ENCODE results near the gene PACS2. TPM values are rescaled to one million over a fixed set of nuclear protein-coding genes. Genes with fewer than 3 reads are reported as not detected.
A peak's percentile ranks its signal among the peaks of the same experiment; 100 is the strongest.

Gene PACS2
- polyA plus RNA-seq, 1 of the 3 experiments (the other 2 are of a cell fraction), result 42.7 TPM

GRCh38 chr14:105445901-105446845 lies 131.6 kb downstream of the PACS2 start:
- Histone ChIP-seq H3F3A (replicated peaks; ENCODE audit: insufficient read depth) (no peaks in the 10 kb centered on the region), H3K9ac (no peak overlapping the region), H2AFZ (ENCODE audit: low read depth) (no peak overlapping the region), H3K4me2 (no peak overlapping the region), H3K9me3 (no peaks in the 10 kb centered on the region), H3K9me2 (no peaks in the 10 kb centered on the region), H3K79me2 (ENCODE audit: insufficient read depth) (peaks cover 45% of the 10 kb centered on the region), H3K27ac (ENCODE audit: low read depth in 2 of 2, low read length in 1 of 2) (no peak overlapping the region; a peak in 1 of 4 replicates), H3K4me1 (ENCODE audit: control insufficient read depth in 1 of 2, insufficient read depth in 2 of 2, low read depth in 1 of 2, low read length in 1 of 2) (peaks cover 0 to 11% of the 10 kb centered on the region in 2 experiments; a peak in 1 of 4 replicates), H4K20me1 (ENCODE audit: insufficient read depth) (peaks cover 24% of the 10 kb centered on the region), H3K4me3 (ENCODE audit: low read depth in 2 of 2, low read length in 1 of 2) (no peak overlapping the region), H3K36me3 (replicated peaks in 1 of 2; ENCODE audit: control insufficient read depth in 1 of 2, insufficient read depth in 2 of 2, low read length in 1 of 2) (peaks cover 3 to 51% of the 10 kb centered on the region in 2 experiments), H3K27me3 (ENCODE audit: insufficient read depth) (no peaks in the 10 kb centered on the region)
- ChIA-PET CTCF (interaction anchor here (1.4 to 2.9 kb wide), 5 partner anchors 10 to 82 kb away, joined by 3 to 22 read pairs (median 5); no protein-coding TSS in a partner anchor), POLR2A (no interaction called here)
- no peak for TF ChIP-seq EZH2phosphoT487 (IDR thresholded peaks at IDR 0.05; ENCODE audit: borderline replicate concordance, low read depth)
- no peak for TF ChIP-seq MXI1 (IDR thresholded peaks at IDR 0.05; ENCODE audit: low read depth, low read length)
- no peak for TF ChIP-seq FOSL2 (IDR thresholded peaks at IDR 0.05; ENCODE audit: borderline replicate concordance, low read depth)
- no peak for TF ChIP-seq USF1 (IDR thresholded peaks at IDR 0.05; ENCODE audit: borderline replicate concordance, low read depth)
- no peak for TF ChIP-seq POLR2AphosphoS5 (IDR thresholded peaks at IDR 0.05; ENCODE audit: low read depth, low read length)
- TF ChIP-seq JUND (IDR thresholded peaks at IDR 0.05), result no peak
- no peak for TF ChIP-seq SMC3 (IDR thresholded peaks at IDR 0.05; ENCODE audit: low read depth, low read length)
- no peak for TF ChIP-seq MAX (IDR thresholded peaks at IDR 0.05; ENCODE audit: low read depth)
- no peak for TF ChIP-seq RFX5 (IDR thresholded peaks at IDR 0.05; ENCODE audit: low read length)
- no peak for DNase-seq
- WGBS (ENCODE audit: low lambda C conversion rate), result 93% methylated on average over 13 of the region's 26 CpGs

GRCh38 chr14:105446971-105447370 lies 132.4 kb downstream of the PACS2 start:
- Histone ChIP-seq H4K20me1 (ENCODE audit: insufficient read depth) (peaks cover 24% of the 10 kb centered on the region), H3K27me3 (ENCODE audit: insufficient read depth) (no peaks in the 10 kb centered on the region)
- CTCF ChIA-PET, result interaction anchor here (1.0 to 2.9 kb wide), 8 partner anchors 9 to 81 kb away, joined by 3 to 22 read pairs (median 6); no protein-coding TSS in a partner anchor
- no peak for TF ChIP-seq TCF12 (IDR thresholded peaks at IDR 0.05)
- TF ChIP-seq SIN3A (IDR thresholded peaks at IDR 0.05; ENCODE audit: borderline replicate concordance, low read depth, low read length), result no peak
- TF ChIP-seq RAD21 (IDR thresholded peaks at IDR 0.05; ENCODE audit: low read length), result no peak
- no peak for TF ChIP-seq PBX3 (IDR thresholded peaks at IDR 0.05)
- TF ChIP-seq RXRA (IDR thresholded peaks at IDR 0.05; ENCODE audit: borderline replicate concordance, low read depth), result no peak
- TF ChIP-seq EZH2phosphoT487 (IDR thresholded peaks at IDR 0.05; ENCODE audit: borderline replicate concordance, low read depth), result no peak
- no peak for TF ChIP-seq IRF3 (IDR thresholded peaks at IDR 0.05; ENCODE audit: low read depth, low read length)
- TF ChIP-seq TAF1 (IDR thresholded peaks at IDR 0.05; ENCODE audit: borderline replicate concordance, low read depth, low read length), result no peak
- TF ChIP-seq RCOR1 (IDR thresholded peaks at IDR 0.05; ENCODE audit: low read length), result no peak
- TF ChIP-seq CHD2 (IDR thresholded peaks at IDR 0.05; ENCODE audit: low read length, partially characterized antibody), result no peak
- TF ChIP-seq MEF2A (IDR thresholded peaks at IDR 0.05; ENCODE audit: borderline replicate concordance, low read depth), result no peak
- TF ChIP-seq ZBTB33 (IDR thresholded peaks at IDR 0.05; ENCODE audit: borderline replicate concordance, low read depth), result no peak
- TF ChIP-seq GABPA (IDR thresholded peaks at IDR 0.05; ENCODE audit: low read depth), result no peak
- TF ChIP-seq FOXM1 (IDR thresholded peaks at IDR 0.05; ENCODE audit: low read depth), result no peak

More at GRCh38 chr14:105446971-105447370, 132.4 kb downstream of the PACS2 start:
- Histone ChIP-seq H3K4me3 (ENCODE audit: low read depth in 2 of 2, low read length in 1 of 2) (no peak overlapping the region), H3K9me2 (no peaks in the 10 kb centered on the region), H3K4me1 (ENCODE audit: control insufficient read depth in 1 of 2, insufficient read depth in 2 of 2, low read depth in 1 of 2, low read length in 1 of 2) (peaks cover 0 to 16% of the 10 kb centered on the region in 2 experiments; a peak in 1 of 4 replicates), H3K36me3 (replicated peaks in 1 of 2; ENCODE audit: control insufficient read depth in 1 of 2, insufficient read depth in 2 of 2, low read length in 1 of 2) (peaks cover 5 to 52% of the 10 kb centered on the region in 2 experiments), H3F3A (replicated peaks; ENCODE audit: insufficient read depth) (no peaks in the 10 kb centered on the region), H3K9ac (no peak overlapping the region), H3K4me2 (no peak overlapping the region), H3K79me2 (ENCODE audit: insufficient read depth) (peaks cover 45% of the 10 kb centered on the region), H3K27ac (ENCODE audit: low read depth in 2 of 2, low read length in 1 of 2) (peak overlapping the region in 1 of 2 experiments; percentile 8; a peak in 1 of 4 replicates), H2AFZ (ENCODE audit: low read depth) (no peak overlapping the region), H3K9me3 (no peaks in the 10 kb centered on the region)
- POLR2A ChIA-PET, result no interaction called here
- no peak for DNase-seq
- 86% methylated on average over 3 of the region's 14 CpGs for WGBS (ENCODE audit: low lambda C conversion rate)

Data from SK-N-SH (cell line).